HG03439 (cell line): ENCODE data around the gene MCF2L.
"Not testable (repeated sequence)": the region's sequence is repeated elsewhere in the genome, so short reads cannot be mapped to it uniquely, and the experiment has no call there.

Source experiments
- ATAC-seq: cut with Tn5 transposase; IDR thresholded peaks from one replicate; pipeline ENCODE4 v1.9.1; 2021; ENCODE audit warnings: mild to moderate bottlenecking, moderate library complexity; ENCODE audit not compliant: unreplicated experiment

Gene MCF2L, protein sequence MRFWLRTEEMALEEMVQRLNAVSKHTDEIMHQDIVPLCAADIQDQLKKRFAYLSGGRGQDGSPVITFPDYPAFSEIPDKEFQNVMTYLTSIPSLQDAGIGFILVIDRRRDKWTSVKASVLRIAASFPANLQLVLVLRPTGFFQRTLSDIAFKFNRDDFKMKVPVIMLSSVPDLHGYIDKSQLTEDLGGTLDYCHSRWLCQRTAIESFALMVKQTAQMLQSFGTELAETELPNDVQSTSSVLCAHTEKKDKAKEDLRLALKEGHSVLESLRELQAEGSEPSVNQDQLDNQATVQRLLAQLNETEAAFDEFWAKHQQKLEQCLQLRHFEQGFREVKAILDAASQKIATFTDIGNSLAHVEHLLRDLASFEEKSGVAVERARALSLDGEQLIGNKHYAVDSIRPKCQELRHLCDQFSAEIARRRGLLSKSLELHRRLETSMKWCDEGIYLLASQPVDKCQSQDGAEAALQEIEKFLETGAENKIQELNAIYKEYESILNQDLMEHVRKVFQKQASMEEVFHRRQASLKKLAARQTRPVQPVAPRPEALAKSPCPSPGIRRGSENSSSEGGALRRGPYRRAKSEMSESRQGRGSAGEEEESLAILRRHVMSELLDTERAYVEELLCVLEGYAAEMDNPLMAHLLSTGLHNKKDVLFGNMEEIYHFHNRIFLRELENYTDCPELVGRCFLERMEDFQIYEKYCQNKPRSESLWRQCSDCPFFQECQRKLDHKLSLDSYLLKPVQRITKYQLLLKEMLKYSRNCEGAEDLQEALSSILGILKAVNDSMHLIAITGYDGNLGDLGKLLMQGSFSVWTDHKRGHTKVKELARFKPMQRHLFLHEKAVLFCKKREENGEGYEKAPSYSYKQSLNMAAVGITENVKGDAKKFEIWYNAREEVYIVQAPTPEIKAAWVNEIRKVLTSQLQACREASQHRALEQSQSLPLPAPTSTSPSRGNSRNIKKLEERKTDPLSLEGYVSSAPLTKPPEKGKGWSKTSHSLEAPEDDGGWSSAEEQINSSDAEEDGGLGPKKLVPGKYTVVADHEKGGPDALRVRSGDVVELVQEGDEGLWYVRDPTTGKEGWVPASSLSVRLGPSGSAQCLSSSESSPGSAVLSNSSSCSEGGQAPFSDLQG

DNA sequence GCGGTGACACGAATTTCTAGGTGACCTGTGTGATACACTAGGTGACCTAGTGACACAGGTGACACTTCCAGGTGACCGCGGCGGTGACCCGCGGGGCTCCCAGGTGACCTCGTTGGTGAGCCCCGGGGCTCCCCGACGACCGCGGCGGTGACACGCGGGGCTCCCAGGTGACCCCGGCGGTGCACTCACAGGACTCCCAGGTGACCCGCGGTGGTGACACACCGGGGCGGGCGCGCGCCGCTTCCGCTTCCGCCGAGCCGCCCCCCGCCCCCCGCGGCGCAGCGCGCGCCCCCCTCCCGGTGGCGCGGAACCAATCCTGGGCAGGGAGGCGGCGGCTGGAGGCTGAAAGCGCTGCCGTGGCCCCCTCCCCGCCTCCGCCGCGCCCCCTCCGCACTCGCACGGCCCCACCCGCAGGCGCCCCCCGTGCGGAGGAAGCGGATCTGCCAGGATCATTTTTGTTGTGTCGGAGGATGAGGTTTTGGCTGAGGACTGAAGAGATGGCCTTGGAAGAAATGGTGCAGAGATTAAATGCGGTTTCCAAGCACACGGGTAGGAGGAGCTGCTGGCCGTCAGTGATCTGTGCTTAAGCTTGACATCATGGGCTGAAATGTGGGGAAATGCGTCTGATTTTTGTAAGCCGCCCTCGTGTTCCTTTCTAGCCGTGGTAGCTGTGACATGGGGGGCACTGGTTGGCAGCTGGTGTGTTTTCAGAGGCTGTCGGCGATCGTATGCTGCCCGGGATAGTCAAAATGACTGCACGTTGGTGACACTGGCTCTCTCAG, at the start of gene MCF2L:
Gene MCF2L (plus strand): TSS at position 305 of the 782 bp plus-strand sequence. CDS start 166 bp downstream, at position 471.
- no peak for ATAC-seq

DNA sequence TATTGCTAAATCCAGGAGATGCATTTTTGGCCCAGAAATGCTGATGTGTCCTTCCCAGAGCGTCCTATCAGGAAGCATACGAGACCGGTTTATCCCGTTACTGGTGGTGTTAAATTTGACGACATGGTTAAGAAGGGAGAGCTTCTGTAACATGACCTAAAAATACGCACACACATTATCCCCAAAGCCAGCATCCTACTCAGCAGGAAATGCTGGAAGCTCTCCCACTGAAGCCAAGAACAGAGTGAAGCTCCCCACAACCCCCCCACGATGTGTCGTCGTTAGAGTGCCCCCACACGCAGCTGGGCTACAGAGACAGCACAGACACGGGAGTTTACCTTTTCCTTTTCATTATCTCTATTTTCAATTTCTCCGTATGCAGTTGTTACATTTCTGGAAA, 45.1 kb upstream of the MCF2L start:
- ATAC-seq, result no peak

- no peak for ATAC-seq
Measured at GRCh38 chr13:112924365-112924764, 44.6 kb upstream of the MCF2L start.

GRCh38 chr13:112926003-112926402, 43.0 kb upstream of the MCF2L start:
- ATAC-seq, result no peak

- ATAC-seq, result no peak
Measured at GRCh38 chr13:112926993-112927392, 42.0 kb upstream of the MCF2L start.

DNA sequence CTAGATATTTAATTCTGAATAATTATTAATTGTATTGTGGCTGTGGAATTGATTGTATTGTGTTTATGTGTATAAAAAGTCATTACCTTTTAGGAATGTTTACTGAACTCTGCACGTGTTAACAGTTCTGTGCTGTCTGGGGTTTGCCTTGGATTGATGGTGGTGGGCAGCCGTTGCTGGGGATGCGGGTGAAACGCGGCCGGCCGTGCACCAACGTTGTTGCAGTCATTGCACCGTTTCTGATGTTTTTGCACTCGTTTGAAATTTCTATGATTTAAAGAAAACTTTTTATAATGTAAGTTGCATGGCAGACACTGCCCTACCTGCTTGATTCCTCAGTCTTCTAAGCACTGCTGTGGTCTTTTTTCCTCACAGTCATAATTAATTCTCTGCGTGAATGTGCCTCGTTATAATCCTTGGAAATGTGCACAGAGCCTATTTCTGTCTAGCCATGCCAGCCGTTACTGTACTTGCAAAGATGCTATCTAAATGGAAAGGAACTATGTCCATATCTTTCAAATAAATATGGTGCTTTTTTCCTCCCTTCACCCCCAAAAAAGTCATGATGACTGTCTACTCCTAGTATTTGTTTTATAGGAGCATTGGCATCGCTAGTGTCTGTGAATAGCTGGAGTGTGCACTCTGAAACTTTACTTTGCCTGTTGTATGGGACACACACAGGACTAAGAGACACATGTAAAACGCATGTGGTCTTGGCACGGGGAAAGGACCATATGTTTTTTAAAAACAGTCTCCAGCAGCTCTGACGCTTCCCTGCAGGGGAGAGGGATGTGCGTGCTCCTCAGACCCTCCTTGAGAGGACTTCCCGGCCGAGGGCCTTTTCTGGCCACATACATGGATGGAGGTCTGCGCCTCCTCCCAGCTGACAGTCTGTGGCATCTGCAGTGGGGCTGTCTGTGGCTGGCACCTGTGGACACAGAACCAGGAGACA, 40.7 kb upstream of the MCF2L start:
- ATAC-seq, result no peak

- ATAC-seq, result no peak
Measured at GRCh38 chr13:112928972-112929782, 39.8 kb upstream of the MCF2L start.

DNA sequence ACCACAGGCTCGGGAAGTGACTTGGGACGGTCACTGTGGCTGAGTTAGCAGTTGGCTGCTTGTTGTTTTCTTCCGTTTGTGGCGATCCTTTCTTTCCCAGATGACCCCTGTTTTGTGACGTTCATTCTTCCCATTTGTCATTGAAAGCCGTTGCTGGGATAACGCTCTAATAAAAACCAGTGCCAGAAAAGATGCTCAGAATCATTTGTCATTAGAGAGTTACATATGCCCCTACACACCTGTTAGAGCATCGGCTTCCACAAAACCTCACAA, 39.3 kb upstream of the MCF2L start:
- no peak for ATAC-seq

DNA sequence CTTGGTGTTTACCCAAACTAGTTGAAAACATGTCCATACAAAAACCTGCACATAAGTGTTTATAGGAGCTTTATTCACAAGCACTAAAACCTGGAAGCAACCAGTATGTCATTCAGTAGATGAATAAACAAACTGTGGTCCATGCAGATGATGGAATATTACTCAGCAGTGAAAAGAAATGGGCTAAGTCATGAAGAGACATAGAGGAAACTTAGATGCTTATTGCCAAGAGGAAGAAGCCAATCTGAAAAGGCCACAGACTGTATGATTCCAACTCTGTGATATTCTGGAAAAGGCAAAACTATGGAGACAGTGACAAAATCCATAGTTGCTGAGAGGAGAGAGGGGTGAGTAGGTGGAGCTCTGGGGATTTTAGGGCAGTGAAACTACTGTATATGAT, 38.8 kb upstream of the MCF2L start:
- ATAC-seq, result no peak

- no peak for ATAC-seq
Measured at GRCh38 chr13:112931028-112931934, 37.7 kb upstream of the MCF2L start.

DNA sequence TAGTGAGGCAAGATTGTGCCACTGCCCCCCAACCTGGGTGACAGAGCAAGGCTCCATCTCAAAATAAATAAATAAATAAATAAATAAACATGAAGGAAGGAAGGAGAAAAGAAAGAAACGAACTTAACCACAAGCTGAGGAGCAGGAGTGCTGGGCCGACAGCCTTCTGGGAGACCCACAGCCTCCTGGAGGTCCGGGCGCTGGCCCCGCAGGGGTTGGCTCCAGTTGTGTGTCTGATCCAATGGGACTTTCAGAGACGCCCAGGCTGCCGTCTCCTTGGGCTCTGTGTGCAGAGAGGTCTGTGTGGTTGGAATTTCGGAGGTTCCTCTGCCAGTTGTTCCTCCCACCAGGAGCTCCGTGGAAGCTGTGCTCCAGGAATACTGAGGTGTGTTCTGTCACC, 36.0 kb upstream of the MCF2L start:
- no peak for ATAC-seq

DNA sequence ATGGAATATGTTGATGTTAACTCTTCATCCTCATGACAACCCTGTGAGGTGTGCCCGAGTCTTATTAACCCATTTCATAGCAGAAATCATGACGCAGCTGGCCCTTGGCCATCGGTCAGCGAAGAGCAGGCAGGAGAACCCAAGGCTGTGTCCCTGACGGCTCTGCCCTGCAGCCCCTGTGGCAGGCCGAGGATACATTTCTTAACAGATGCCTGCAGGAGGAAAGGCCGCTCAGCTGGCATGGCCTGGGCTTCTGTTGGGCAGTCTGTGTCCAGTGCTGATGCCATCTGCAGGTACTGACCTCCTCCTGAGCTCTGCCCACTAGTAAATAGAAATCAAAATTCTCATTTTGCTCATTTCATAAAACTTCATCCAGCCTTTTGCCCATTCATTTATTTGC, 35.4 kb upstream of the MCF2L start:
- no peak for ATAC-seq

GRCh38 chr13:112934078-112934477, 34.9 kb upstream of the MCF2L start:
- ATAC-seq, result no peak

GRCh38 chr13:112938680-112939079, 30.3 kb upstream of the MCF2L start:
- no peak for ATAC-seq

DNA sequence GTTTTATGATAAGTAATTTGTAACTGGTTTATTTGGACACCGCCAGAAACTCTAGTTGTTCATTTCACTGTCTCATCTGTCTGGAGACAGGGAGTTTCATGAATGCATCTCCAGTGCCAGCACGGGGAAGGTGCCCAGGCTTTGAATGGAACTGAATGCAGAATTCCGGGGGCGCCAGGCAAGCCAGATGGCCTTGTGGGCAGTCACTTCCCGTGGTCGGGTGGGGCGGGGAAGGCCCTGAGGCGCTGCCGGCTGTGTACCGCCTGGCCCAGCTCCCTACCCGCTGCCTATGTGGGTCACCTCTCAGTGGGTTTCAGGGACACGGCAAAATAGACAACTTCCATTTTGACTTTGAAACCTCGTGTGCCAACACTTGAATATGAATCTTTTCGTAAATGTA, 28.8 kb upstream of the MCF2L start:
- ATAC-seq, result no peak

DNA sequence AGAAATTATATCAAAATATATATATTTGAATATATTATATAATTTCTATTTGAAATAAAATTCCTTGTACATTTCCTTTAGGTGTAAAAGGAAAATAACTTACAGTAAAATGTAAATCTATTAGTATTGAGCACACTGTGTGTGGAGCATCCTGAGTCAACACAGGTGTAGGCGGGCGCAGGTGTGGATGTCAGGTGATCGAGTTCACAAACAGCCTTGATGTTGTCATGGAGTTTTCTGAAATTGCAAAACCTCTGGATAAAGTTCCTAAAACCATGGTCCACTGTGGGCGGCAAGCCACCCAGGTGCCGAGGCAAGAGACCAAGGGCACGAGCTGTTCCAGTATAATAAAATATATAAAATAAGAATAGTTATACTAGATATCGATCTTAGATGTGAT, 27.7 kb upstream of the MCF2L start:
- ATAC-seq, result no peak

DNA sequence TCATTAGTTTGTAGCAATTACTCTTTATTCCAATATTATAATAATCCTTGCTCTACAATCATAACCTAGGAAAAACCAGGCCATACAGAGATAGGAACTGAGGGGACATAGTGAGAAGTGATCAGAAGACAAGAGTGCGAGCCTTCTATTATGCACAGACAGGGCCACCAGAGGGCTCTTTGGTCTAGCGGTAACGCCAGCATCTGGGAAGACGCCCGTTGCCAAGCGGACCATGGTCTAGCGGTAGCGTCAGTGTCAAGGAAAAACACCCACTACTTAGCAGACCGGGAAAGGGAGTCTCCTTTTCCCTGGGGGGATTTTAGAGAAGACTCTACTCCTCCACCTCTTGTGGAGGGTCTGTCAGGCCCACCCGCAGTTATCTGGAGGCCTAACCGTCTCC, 27.2 kb upstream of the MCF2L start:
- ATAC-seq, result not testable (repeated sequence)

GRCh38 chr13:112942689-112943308, 26.2 kb upstream of the MCF2L start:
- ATAC-seq, result peak; percentile 99
